NCI-H2227 (cell line): ENCODE data around the gene EEF2KMT.
"Not testable (repeated sequence)": the region's sequence is repeated elsewhere in the genome, so short reads cannot be mapped to it uniquely, and the experiment has no call there.

Source experiments
- DNase-seq: peaks from one replicate; lab custom pipeline; 2025; ENCODE audit not compliant: unreplicated experiment; lab: John Stamatoyannopoulos, UW

Gene EEF2KMT

DNA sequence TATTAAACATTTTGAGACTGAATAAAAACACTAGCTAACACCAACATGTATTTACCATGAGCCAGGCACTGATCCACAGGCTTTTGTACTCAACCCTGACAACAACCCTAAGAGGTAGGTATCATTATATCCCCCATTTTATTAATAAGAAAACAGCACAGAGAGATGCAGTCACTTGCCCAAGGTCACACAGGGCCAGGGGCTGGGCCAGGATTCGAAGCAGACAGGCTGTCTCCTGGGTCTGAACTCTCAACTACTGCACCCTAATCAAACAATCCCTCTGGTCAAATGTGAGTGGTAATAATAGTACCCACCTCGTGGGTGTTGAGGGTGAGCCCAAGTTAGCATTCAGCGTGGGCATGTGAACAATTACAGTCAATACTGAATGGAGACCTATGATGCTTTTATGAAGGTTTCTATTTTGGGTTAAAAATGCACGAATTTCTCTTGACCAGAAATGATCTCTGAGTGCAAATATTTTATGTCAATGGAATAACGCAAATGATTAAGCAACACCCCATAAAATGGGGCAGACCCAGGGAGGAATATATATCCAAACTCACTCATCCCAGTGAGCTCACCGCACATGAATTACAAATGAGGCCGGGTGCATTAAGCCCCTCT, 1.0 kb downstream of the EEF2KMT start:
- not testable (repeated sequence) for DNase-seq

DNA sequence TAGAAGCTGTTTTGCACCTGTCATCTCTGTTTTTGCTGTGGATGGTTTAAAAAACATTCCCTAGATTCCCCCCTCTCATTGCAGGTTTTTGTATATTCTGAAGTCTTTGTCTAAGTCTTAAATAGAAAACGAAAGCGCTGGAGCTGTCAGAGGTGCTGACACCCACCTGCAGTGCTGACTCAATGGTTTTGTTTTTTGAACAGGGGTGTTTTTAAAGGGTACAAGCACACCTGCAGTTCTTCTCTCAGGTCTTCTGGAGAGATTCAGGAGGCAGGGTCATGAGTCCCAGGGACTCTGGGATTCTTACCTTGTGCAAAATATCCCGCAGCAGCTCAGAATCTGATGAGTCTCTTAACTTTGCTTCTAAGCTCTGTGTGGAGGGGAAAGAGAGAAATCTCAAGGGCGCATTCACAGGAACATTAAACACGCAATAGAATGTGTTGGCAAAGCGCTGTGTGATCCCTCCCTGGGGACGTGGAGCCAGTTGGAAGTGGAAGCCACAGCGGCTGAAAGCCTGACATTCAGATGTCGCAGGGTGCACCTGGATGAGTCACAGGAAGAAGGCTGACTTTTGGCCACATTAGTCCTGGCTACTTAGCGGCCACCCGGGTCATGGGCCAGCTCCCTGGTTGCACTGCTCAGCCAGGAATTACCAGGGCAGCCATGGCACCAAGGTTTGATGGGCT, 2.3 kb downstream of the EEF2KMT start:
- DNase-seq: not testable (repeated sequence)

DNA sequence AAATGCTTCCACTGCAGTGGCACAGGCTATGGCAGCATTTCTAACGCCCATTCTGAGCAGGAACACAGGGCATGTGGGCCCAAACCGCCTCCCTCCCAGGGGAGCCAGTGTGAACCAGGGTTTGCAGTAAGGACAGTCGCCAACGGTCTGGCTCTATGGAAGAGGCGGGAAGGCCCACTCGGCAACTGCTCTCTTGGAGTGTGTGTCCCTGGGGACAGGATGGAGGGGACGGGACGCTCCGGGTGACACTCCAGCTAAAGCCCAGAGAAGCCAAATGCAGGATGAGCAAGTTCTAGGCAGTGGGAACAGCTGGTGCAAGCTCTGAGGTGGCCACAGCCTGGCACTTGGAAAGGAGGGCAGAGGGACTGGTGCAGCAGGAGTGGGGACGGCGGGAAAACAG, 3.8 kb downstream of the EEF2KMT start:
- DNase-seq: not testable (repeated sequence)

DNA sequence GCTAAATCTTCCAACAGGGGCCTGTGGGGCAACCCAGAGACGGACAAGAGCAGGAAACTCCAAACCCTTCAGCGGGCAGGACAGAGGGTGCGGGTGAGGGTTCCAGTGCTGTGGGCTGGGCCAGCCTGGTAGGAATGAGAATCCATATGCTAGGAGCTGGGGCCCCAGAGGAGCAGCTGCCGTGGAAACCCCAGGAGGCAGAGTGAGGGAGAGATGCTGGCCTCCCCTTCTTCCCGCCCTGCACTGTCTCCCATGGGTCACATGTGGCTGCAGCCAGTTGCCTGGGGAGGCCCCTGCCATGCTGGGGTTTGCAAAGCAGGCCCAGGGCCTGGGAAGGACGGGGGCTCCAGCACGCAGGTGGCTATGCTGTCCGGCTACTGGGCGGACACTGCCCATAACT, 4.5 kb downstream of the EEF2KMT start:
- DNase-seq: not testable (repeated sequence)

DNA sequence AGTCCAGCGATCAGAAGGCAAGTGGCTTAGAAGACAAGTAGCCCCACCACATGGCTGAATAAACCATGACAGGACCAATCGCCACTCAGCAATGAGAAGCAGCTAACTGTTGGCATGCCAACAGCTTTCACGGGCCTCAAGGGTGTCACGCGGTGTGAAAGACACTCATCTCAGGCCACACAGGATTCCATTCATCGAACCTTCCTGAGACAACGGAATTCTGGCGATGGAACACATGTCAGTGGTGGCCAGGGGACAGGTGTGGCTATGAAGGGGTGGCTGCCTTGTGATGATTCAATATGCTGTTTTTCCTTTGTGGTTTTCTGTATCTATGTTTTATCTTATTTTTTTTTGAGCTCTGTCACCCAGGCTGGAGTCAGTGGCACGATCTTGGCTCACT, 7.0 kb downstream of the EEF2KMT start:
- not testable (repeated sequence) for DNase-seq

DNA sequence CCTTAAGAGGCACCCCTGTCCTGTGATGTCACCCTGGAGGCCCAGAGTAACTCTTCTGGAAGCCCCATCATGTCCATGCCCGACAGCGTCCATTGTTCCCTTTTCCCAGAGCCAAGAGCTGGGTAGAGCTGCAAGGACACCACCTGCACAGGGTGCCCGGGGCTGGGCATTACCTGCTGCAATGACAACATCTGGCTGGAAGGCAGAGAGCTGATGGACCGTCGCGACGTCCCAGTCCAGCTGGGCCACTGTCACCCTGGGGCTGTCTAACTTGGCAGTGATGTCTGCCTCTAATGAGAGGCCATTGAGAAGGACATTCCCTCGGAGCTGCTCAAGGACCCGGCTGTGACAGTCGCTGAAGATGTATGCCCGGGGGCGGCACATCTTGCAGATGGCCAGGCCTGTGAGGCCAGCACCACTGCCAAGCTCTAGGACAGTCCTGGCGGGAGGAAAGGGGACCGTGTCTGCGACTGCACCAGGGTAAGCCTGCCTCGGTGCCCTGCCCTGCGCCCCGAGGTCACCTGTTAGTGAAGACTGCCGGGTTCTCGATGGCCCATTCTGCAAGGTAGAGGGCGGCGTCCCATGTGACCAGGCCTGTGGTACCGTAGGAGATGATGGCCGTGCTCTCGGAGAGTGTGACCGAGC, 7.6 kb downstream of the EEF2KMT start:
- not testable (repeated sequence) for DNase-seq

DNA sequence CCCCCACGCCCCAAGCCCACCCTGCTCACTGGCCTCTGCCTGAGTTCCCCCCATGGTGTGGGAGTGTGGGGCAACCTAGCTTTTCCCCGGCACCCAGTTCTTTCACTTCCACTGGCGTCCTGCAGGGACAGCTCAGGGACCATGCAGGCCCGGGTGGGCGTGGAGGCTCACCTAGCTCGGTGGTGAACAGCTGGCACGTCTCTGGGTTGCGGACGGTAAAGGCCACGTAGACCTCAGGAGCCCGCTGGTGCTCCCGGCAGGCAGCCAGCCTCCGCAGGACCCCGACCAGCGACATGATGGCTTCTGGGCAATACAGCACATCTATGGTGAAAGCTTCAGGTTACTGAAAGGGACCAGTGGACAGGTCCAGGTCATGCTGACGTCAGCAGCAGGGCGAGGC, 8.7 kb downstream of the EEF2KMT start:
- DNase-seq: not testable (repeated sequence)

DNA sequence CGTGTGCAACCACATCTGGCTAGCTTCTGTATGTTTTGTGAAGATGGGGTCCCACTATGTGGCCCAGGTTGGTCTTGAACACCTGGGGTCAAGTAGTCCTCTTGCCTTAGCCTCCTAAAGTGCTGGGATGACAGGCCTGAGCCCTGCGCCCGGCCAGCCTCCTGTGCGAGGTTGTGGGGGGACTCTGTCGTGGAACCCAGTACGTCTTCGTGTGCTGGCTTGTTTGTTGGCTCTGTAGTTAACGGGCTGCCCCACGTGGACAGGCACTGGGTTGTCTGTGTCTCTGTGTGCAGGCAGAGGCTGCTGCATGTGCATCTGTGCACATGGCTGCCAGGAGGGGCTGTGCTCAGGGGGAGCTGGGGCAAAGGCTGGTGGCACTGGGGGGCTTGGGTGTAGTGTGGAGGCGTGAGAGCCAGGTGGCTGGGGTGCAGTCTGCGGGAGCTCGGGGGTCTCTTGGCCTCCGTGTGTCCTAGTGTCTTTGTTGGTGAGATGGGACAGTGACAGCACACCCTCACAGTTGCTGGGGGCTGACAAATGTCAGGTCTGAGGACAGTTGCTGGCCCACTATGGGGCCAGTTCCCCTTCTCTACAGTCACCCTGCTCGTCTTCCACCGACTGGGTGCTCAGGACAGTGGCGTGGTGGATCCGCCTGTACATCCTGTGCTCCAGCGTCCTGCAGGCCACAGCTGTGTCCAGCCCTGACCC, 9.4 kb downstream of the EEF2KMT start:
- not testable (repeated sequence) for DNase-seq

DNA sequence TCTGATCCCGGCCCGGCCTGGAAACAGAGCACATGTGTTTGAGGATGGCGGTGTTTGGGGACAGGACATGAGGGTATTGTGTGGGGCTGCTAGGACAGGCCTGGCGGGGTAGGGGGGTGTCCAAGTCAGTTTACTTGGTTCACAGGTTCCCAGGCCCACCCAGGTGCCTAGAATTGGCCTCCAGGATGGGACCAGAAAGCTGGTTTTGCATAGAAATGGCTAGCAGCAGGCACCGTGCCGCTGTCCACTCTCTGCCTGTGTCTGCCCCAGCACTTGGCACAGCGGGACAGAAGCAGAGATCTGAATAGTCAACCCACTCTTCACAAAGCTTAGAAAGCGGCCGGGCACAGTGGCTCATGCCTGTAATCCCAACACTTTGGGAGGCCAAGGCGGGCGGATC, 11.9 kb downstream of the EEF2KMT start:
- DNase-seq: not testable (repeated sequence)

DNA sequence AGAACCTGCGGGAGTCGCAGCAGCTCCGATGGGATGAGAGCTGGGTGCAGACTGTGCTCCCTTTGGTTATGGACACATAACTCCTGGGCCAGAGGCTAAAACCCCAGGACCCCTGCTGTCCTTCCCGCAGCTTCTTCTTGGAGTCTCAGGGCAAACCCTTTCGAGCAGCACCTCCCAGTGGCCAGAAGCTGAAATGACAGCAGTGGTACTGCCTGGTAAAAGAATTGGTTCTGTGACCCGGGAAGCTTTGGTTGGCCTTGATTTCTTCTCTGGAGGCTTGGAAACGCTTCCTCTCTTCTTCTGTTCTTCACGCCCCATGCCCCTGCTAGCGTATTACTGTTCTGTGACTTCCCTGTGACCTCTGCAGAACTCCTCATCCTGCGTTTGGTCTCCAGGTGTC, 12.8 kb downstream of the EEF2KMT start:
- DNase-seq: peak; percentile 68

DNA sequence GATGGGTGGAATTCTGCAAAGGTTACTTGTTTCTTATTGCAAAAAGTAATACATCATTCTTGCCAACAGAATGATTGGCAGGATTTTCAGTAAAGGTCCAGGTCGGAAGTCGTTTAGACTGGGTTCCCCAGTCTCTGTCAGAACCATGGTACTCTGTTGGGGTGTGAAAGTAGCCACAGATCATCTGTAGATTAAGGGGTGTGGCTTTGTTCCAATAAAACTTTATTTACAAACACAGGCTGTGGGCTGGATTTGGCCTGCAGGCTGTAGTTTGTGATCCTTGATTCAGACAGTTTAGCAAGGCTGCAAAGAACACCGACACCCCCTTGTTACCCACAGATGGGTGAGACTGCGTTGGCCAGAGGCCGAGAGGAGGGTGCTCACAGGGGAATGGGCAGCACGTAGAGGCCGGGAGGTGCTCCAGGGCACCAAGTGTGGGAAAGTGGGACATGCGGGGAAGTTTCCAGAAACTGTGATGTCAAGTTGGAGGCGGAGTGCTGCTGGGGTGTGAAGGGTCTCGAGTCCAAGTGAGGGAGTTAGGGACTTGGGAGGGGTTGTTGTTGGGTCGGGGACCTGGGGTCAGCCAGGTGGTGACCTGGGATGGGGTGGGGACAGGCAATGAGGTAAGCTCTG, 13.4 kb downstream of the EEF2KMT start:
- not testable (repeated sequence) for DNase-seq

DNA sequence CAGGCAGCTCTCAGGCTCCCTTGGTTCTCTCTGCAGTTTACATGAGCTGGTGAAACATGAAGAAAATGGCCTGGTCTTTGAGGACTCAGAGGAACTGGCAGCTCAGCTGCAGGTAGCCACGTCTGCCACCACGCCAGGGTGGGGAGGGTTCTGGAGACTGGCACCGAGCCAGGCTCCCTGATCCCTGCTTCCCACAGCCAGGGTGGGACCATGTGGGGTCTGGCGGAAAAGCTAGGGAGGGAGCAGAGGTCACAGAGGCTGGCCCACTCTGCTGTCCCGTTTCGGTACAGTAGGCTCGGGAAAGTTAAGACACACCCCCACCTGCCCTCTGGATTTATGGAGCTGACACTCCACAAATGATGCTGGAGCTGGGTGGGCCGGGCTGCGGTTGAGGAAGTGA, 13.9 kb downstream of the EEF2KMT start:
- DNase-seq: not testable (repeated sequence)

DNA sequence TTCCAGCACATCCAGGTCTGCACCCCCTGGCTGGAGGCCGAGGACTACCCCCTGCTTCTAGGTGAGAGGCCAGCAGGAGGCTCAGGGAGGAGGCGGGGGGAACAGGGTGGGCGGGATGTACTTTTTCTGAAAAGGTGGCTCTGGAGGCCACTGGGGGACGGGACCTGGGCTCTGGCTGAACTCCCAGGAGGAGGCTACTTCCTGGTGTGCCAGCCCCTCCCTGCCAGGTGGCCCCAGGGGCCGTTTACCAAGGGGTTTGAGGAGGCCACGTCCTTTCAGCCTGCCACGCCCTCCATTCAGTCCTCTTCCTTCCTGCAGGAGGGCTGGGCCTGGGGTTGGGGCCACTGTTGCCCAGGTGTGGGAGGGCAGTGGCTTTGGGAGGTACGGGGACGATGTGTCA, 16.6 kb downstream of the EEF2KMT start:
- DNase-seq: not testable (repeated sequence)

DNA sequence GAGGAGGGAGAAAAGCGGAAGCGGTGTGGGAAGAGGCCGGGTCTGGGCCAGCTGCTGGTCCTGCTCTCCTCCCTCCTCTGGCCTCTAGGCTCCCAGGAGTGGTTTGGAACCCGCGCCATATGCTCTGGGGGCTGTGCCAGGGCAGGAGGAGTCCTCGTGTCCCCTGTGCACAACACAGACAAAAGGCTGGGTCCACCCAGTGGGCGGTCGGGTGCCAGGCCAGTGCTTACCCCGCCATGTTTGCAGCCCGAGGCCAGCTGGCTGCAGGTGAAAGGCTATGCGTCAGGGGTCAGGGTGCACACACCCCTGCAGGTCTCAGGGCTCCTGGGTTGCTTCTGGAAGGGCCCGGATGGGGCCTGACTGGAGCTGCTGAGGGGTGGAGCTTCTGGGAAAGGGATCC, 17.1 kb downstream of the EEF2KMT start:
- not testable (repeated sequence) for DNase-seq

DNA sequence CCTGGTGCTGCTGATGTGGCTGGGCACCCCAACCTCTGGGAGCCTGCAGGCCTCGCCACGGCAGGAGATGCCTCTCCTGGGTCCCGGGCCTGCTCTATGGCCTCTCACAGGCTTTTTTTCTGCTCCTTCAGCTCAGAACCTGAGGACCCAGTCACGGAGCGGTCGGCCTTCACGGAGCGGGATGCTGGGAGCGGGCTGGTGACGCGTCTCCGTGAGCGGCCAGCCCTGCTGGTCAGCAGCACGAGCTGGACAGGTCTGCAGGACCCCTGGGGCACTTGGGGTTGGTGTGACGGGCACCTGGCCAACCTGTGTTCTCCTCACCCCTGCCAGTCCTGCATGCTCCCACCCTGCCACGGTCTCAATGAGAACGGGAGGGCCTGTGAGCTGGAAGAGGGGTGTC, 19.0 kb downstream of the EEF2KMT start:
- DNase-seq: no peak

DNA sequence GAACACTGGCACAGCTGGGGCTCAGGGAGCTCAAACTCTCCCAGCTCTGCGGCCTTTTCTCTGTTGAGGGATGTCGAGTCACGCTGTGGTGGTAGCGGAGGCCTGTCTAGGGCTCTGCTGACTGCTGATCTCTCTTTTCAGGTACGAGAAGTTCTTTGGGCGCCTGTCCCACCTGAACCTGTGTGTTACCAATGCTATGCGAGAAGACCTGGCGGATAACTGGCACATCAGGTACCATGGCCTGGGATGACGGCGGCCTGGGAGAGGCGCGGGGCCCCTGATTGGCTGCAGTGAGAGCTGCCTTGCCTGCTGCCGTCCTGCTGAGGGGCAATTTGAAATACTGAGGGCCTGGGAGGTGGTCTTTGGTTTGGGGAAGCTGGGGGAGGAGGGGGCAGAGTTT, 20.3 kb downstream of the EEF2KMT start:
- no peak for DNase-seq

DNA sequence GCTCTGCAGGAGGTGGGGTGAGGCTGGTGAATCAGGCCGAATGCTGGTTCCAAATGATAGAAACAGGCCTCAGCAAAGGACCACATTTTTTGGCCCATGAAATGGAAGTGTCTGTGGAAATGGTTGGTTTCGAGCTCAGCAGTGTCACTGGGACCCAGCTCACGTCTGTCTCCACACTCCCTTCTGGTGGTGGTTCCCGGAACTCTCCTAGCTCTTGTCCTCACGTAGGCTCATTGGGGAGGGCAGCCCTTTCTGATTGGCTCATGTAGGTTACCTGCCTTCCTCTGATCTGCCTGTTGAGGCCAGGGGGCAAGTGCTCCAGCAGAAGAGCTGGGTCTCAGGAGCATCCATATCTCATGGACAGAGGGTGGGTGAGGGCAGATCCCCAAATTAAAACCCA, 22.0 kb downstream of the EEF2KMT start:
- DNase-seq: no peak

DNA sequence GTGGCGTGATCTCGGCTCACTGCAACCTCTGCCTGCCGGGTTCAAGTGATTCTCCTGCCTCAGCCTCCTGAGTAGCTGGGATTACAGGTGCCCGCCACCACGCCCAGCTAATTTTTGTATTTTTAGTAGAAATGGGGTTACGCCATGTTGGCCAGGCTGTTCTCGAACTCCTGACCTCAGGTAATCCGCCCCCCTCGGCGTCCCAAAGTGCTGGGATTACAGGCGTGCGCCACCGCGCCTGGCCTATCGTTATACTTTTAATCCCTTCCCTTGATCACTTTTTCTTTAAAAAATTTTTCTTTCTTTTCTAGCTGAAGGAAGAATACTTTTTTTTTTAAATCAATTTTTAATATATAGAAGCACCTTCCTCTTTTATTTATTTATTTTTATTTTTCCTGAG, 23.8 kb downstream of the EEF2KMT start:
- not testable (repeated sequence) for DNase-seq

DNA sequence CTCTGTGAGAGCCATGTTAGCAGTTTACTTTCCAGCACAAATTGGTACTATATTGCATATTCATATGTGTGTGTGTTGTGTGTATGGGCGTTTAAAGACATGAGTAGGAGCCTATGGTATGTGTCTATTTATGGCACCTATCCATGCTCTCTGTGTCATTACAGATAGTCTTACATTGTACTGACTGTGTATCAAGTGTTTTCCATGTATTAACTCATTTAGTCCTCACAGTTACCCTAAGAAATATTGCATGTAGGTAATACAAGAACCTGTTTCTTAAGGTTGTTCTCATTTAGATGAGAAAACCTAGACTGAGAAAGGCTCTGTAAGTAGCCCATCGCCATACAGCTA, 24.3 kb downstream of the EEF2KMT start:
- DNase-seq: no peak

DNA sequence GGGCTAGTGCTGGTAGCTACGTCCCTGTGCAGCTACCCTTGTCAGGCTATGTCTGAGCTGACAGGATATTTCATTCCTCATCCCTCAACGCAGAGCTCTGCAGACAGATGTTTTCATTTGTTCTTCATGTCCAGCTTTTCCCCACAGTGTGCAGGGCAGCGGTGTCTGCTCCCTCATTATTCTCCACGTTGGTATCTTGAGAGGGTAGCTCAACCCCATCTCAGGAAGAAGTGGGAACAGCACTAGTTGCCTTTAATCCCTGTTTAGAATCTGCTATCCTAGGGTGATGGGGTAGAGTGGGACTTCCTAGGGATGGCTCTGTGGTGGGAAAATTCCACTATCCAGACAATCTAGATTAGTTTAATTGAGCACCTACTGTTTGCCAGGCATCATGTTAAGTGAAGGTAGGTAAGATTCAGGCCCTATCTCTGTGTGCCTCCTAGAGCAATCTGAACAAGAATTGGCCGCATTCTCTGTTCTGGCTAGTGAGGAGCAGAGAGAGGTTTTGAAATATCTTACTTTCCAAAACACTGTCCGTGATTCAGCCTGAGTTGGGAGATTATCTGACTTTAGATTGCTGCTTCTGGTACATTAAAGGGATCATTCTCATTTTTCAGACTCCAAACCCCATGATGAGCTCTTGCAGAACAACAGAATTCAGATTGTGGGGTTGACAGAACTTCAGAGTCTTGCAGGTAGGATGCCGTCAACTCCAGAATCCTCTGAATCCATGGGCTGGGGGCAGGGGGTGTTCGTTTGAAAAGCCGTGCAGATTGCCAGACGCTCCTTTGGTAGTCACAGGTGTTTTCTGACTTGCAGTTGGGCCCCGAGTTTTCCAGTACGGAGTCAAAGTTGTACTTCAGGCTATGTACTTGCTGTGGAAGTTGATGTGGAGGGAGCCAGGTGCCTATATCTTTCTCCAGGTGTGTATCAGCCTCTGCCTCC, 25.0 kb downstream of the EEF2KMT start:
- no peak for DNase-seq
